AG08396 (cell line): ENCODE measurements around the gene IMPDH2.
A peak's percentile ranks its signal among the peaks of the same experiment; 100 is the strongest.

Source experiments
- DNase-seq: peaks from one replicate; pipeline ENCODE4 v3.0.0; 2012; ENCODE audit warnings: low spot score, mixed read lengths

The IMPDH2 gene

GRCh38 chr3:49005998-49006397 is 23.2 kb downstream of the IMPDH2 start:
- no peak for DNase-seq

- DNase-seq = no peak
Measured at GRCh38 chr3:49005303-49005680, 23.9 kb downstream of the IMPDH2 start.

GRCh38 chr3:49004352-49005302 is 24.6 kb downstream of the IMPDH2 start:
- DNase-seq = no peak

- DNase-seq = no peak
Measured at GRCh38 chr3:49001155-49001554, 28.0 kb downstream of the IMPDH2 start.

GRCh38 chr3:48999085-48999858 is 29.9 kb downstream of the IMPDH2 start:
- no peak for DNase-seq

GRCh38 chr3:48997714-48998637 is 31.2 kb downstream of the IMPDH2 start:
- no peak for DNase-seq

- DNase-seq = no peak
Measured at GRCh38 chr3:48997102-48997635, 32.0 kb downstream of the IMPDH2 start.

GRCh38 chr3:48996640-48997039 is 32.6 kb downstream of the IMPDH2 start:
- DNase-seq = no peak

GRCh38 chr3:48993834-48994233 is 35.4 kb downstream of the IMPDH2 start:
- DNase-seq = no peak

- no peak for DNase-seq
Measured at GRCh38 chr3:48991851-48992545, 37.2 kb downstream of the IMPDH2 start.

GRCh38 chr3:48990636-48991469 is 38.3 kb downstream of the IMPDH2 start:
- no peak for DNase-seq

GRCh38 chr3:48989796-48990635 is 39.2 kb downstream of the IMPDH2 start, which contains the start of gene P4HTM:
Gene P4HTM, plus strand, starts transcription at chr3:48990241. Its CDS starts 16 bp downstream, at chr3:48990257.
- DNase-seq = peak; percentile 92

GRCh38 chr3:48989126-48989795 is 39.9 kb downstream of the IMPDH2 start:
- DNase-seq = no peak

- DNase-seq = no peak
Measured at GRCh38 chr3:48985831-48986376, 43.3 kb downstream of the IMPDH2 start.

GRCh38 chr3:48984663-48985062 is 44.5 kb downstream of the IMPDH2 start:
- DNase-seq = no peak

GRCh38 chr3:48983096-48983495 is 46.1 kb downstream of the IMPDH2 start:
- no peak for DNase-seq

GRCh38 chr3:48982686-48983085 is 46.5 kb downstream of the IMPDH2 start:
- no peak for DNase-seq

GRCh38 chr3:48982016-48982415 is 47.2 kb downstream of the IMPDH2 start:
- DNase-seq = no peak
